IMR-90 (cell line): ENCODE results near the gene KTN1. TPM values are rescaled to one million over a fixed set of nuclear protein-coding genes. Genes with fewer than 3 reads are reported as not detected.

Experiments
- ATAC-seq: fragments of 200-7000 bp; cut with Tn5 transposase; 2 replicates; pipeline ENCODE4 v1.9.1; 2020; ENCODE audit warnings: low read depth, mild to moderate bottlenecking, moderate library complexity
- BruUV-seq: library from RNA; stranded (reverse); fragments of 400-500 nt; replicated peaks from 2 replicates; lab custom pipeline; 2021; lab: Mats Ljungman, UMichigan
- CTCF ChIA-PET: fragments of 300-600 bp; formaldehyde crosslinking; extraction: SDS; loops from one replicate; lab custom pipeline; 2021; ENCODE audit warnings: antibody characterized with exemption; lab: Yijun Ruan, JAX
- POLR2A ChIA-PET: fragments of 300-600 bp; sonication (Branson Sonifier 250); formaldehyde crosslinking; loops from one replicate; lab custom pipeline; 2022; ENCODE audit warnings: antibody characterized with exemption; ENCODE audit not compliant: unreplicated experiment; lab: Charles Lee
- DNase-seq: peaks from one replicate; pipeline ENCODE4 v3.0.0; 2013
- H2AFZ ChIP-seq: replicated peaks from 2 replicates; pipeline ENCODE3; 2013; ENCODE audit warnings: low read length, mild to moderate bottlenecking; ENCODE audit not compliant: poor library complexity
- H2AK5ac ChIP-seq: 2 replicates; pipeline ENCODE4 v1.6.1; 2013; ENCODE audit warnings: low read depth, low read length, inconsistent platforms
- H2AK9ac ChIP-seq: replicated peaks from 2 replicates; pipeline ENCODE3; 2013; ENCODE audit warnings: mild to moderate bottlenecking, low read depth, low read length, moderate library complexity; ENCODE audit not compliant: poor library complexity
- H2BK120ac ChIP-seq: 2 replicates; pipeline ENCODE4 v1.6.1; 2013; ENCODE audit warnings: low read depth, low read length, inconsistent platforms
- H2BK15ac ChIP-seq: 3 replicates; pipeline ENCODE4 v1.6.1; 2013; ENCODE audit warnings: low read depth, low read length, inconsistent platforms
- H2BK20ac ChIP-seq: 2 replicates; pipeline ENCODE4 v1.6.1; 2013; ENCODE audit warnings: low read depth, mild to moderate bottlenecking, inconsistent platforms, low read length, moderate library complexity
- H2BK5ac ChIP-seq: 2 replicates; pipeline ENCODE4 v1.6.1; 2013; ENCODE audit warnings: mild to moderate bottlenecking, low read depth, low read length, inconsistent platforms; ENCODE audit not compliant: poor library complexity, severe bottlenecking
- H3K14ac ChIP-seq: replicated peaks from 2 replicates; pipeline ENCODE4 v1.6.1; 2013; ENCODE audit warnings: low read depth, low read length, inconsistent platforms
- H3K18ac ChIP-seq: 2 replicates; pipeline ENCODE4 v1.6.1; 2013; ENCODE audit warnings: low read depth, low read length, control low read depth
- H3K23ac ChIP-seq: 2 replicates; pipeline ENCODE4 v1.6.1; 2013; ENCODE audit warnings: low read depth, low read length, inconsistent platforms
- H3K27ac ChIP-seq: 2 replicates; pipeline ENCODE4 v1.5.1; 2013; ENCODE audit warnings: mild to moderate bottlenecking, control low read depth, low read length; ENCODE audit not compliant: insufficient read depth
- H3K27me3 ChIP-seq: 2 replicates; pipeline ENCODE4 v1.6.1; 2013; ENCODE audit warnings: low read length; ENCODE audit not compliant: control insufficient read depth, insufficient read depth
- H3K36me3 ChIP-seq: 2 replicates; pipeline ENCODE4 v1.6.1; 2013; ENCODE audit warnings: low read length, mixed read lengths; ENCODE audit not compliant: control insufficient read depth, insufficient read depth
- H3K4ac ChIP-seq: 2 replicates; pipeline ENCODE4 v1.6.1; 2013; ENCODE audit warnings: low read depth, low read length, inconsistent platforms
- H3K4me1 ChIP-seq: 2 replicates; pipeline ENCODE4 v1.6.1; 2013; ENCODE audit warnings: low read length, mixed read lengths; ENCODE audit not compliant: control insufficient read depth, insufficient read depth
- H3K4me2 ChIP-seq: 2 replicates; pipeline ENCODE4 v1.6.1; 2013; ENCODE audit warnings: low read depth, mild to moderate bottlenecking, control low read depth, low read length, moderate library complexity
- H3K4me3 ChIP-seq: 2 replicates; pipeline ENCODE4 v1.5.1; 2013; ENCODE audit warnings: low read depth, mild to moderate bottlenecking, control low read depth, low read length, moderate library complexity; ENCODE audit not compliant: insufficient read depth
- H3K56ac ChIP-seq: 2 replicates; pipeline ENCODE4 v1.6.1; 2013; ENCODE audit warnings: low read length, inconsistent platforms; ENCODE audit not compliant: insufficient read depth; ENCODE audit errors: extremely low read depth
- H3K79me1 ChIP-seq, 2 experiments: 2 replicates each; pipeline ENCODE4 v1.6.1; 2013; ENCODE audit warnings: low read length in 2 of 2, inconsistent platforms in 1 of 2, low read depth in 1 of 2
- H3K9ac ChIP-seq: 2 replicates; pipeline ENCODE4 v1.6.1; 2013; ENCODE audit warnings: low read depth, low read length, control low read depth
- H3K9me1 ChIP-seq: 2 replicates; pipeline ENCODE4 v1.6.1; 2013; ENCODE audit warnings: low read length, inconsistent platforms; ENCODE audit not compliant: insufficient read depth
- H3K9me3 ChIP-seq: 2 replicates; pipeline ENCODE4 v1.6.1; 2013; ENCODE audit warnings: low read length; ENCODE audit not compliant: control insufficient read depth, insufficient read depth
- H4K20me1 ChIP-seq: 2 replicates; pipeline ENCODE4 v1.6.1; 2013; ENCODE audit warnings: low read length, inconsistent platforms; ENCODE audit not compliant: insufficient read depth
- H4K5ac ChIP-seq: 2 replicates; pipeline ENCODE4 v1.6.1; 2013; ENCODE audit warnings: mild to moderate bottlenecking, low read depth, low read length, control low read depth
- H4K8ac ChIP-seq, 2 experiments: 2 replicates each; pipeline ENCODE4 v1.6.1; 2013; ENCODE audit warnings: low read depth in 2 of 2, low read length in 2 of 2, control low read depth in 1 of 2, inconsistent platforms in 1 of 2
- H4K91ac ChIP-seq: 2 replicates; pipeline ENCODE4 v1.6.1; 2013; ENCODE audit warnings: low read depth, low read length, inconsistent platforms; ENCODE audit not compliant: insufficient read depth
- BHLHE40 ChIP-seq: fragments of 150-350 bp; IDR thresholded peaks from 2 replicates; pipeline ENCODE4 v1.6.1; 2016; ENCODE audit warnings: mild to moderate bottlenecking, low read depth, low read length
- CEBPB ChIP-seq: IDR thresholded peaks from 2 replicates; pipeline ENCODE4 v1.6.1; 2012; ENCODE audit warnings: low read depth, low read length, improper control_type of control experiment
- CHD1 ChIP-seq: IDR thresholded peaks from 2 replicates; pipeline ENCODE4 v1.6.1; 2012; ENCODE audit warnings: low read depth, low read length, improper control_type of control experiment
- FOS ChIP-seq: fragments of 150-350 bp; IDR thresholded peaks from 2 replicates; pipeline ENCODE4 v1.6.1; 2016; ENCODE audit warnings: low read depth, low read length
- MAFK ChIP-seq: IDR thresholded peaks from 2 replicates; pipeline ENCODE4 v1.6.1; 2012; ENCODE audit warnings: low read depth, low read length, improper control_type of control experiment
- MAZ ChIP-seq: IDR thresholded peaks from 2 replicates; pipeline ENCODE4 v1.6.1; 2012; ENCODE audit warnings: low read depth, mild to moderate bottlenecking, low read length, improper control_type of control experiment, moderate library complexity, borderline replicate concordance
- MXI1 ChIP-seq: IDR thresholded peaks from 2 replicates; pipeline ENCODE4 v1.6.1; 2012; ENCODE audit warnings: low read depth, mild to moderate bottlenecking, low read length, moderate library complexity, borderline replicate concordance
- NFE2L2 ChIP-seq: fragments of 150-350 bp; IDR thresholded peaks from 2 replicates; pipeline ENCODE4 v1.6.1; 2016; ENCODE audit warnings: low read depth, mild to moderate bottlenecking, low read length
- RAD21 ChIP-seq: IDR thresholded peaks from 2 replicates; pipeline ENCODE4 v1.6.1; 2012; ENCODE audit warnings: low read length, improper control_type of control experiment
- RCOR1 ChIP-seq: IDR thresholded peaks from 2 replicates; pipeline ENCODE4 v1.6.1; 2012; ENCODE audit warnings: mild to moderate bottlenecking, low read length, improper control_type of control experiment; ENCODE audit not compliant: insufficient replicate concordance
- RFX5 ChIP-seq: IDR thresholded peaks from 2 replicates; pipeline ENCODE4 v1.8.0; 2012; ENCODE audit warnings: low read depth, mild to moderate bottlenecking, low read length, moderate library complexity
- SMC3 ChIP-seq: fragments of 150-350 bp; IDR thresholded peaks from 2 replicates; pipeline ENCODE4 v1.6.1; 2016; ENCODE audit warnings: low read depth, mild to moderate bottlenecking, antibody characterized with exemption, low read length, moderate library complexity
- WGBS, 2 experiments: methylation state at CpG; one replicate each; pipeline versions ENCODE4 v1.1.5 to v1.1.7; 2013; ENCODE audit warnings: missing lambda C conversion rate in 2 of 2; ENCODE audit not compliant: insufficient read length in 1 of 2; ENCODE audit errors: extremely low coverage in 2 of 2; 5-methylcytosine and 5-hydroxymethylcytosine counted together
- dilution Hi-C: fragments of 300-500 bp; cut with HindIII; formaldehyde crosslinking; loops from one replicate; pipeline ENCODE4 v1.14.3; 2018; ENCODE audit warnings: low sequenced_read_pairs; ENCODE audit not compliant: unreplicated experiment
- in situ Hi-C: fragments of 300-500 bp; cut with MboI; formaldehyde crosslinking; loops from 3 replicates; pipeline ENCODE4 v1.14.3; 2019; ENCODE audit warnings: low sequenced_read_pairs, inconsistent platforms, mixed read lengths
- intact Hi-C: fragments of 100-400 bp; cut with micrococcal nuclease; formaldehyde crosslinking; loops from 2 replicates; pipeline ENCODE4 v1.10.0; 2022
- polyA plus RNA-seq, 3 experiments: library from polyadenylated mRNA; depleted of rRNA; stranded (reverse); fragments of >200 nt; gene quantifications; 2 replicates each; pipeline ENCODE4 v1.2.3, GENCODE V29; 2012; ENCODE audit warnings: low replicate concordance in 1 of 3
- total RNA-seq: library from RNA; depleted of rRNA; stranded (reverse); fragments of >200 nt; gene quantifications from 2 replicates; pipeline ENCODE4 v1.2.3, GENCODE V29; 2012
- TF ChIP-seq, protein P1 (sequence below): fragments of 150-350 bp; IDR thresholded peaks from 2 replicates; pipeline ENCODE4 v1.6.1; 2016; ENCODE audit warnings: low read depth, mild to moderate bottlenecking, low read length, moderate library complexity, borderline replicate concordance
- TF ChIP-seq, protein P2 (sequence below): conservative IDR thresholded peaks from 2 replicates; pipeline ENCODE4 v1.5.1; 2012; ENCODE audit warnings: mild to moderate bottlenecking, low read depth, low read length, improper control_type of control experiment

The KTN1 gene
- total and polyA plus RNA-seq, 2 of the 4 experiments (the other 2 are of a cell fraction), result 42.1 to 57.2 TPM

DNA sequence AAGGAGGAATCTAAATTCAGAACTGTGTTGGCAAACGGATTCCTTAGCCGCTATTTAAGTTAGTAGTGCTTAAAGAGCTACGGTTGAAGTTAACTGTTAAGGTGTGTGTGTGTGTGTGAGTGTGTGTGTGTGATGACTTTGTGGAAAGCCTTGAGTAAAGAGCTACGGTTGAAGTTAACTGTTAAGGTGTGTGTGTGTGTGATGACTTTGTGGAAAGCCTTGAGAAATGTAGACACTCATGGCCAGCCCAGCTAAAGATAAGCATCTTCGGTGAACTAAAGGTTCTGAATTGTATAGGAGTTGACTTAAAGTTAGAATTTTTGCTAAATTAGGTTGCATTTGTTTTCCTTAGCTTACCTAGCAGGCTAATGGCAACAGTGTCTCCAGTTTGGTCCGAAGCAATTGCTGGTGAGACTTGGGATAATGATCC is 1.4 kb downstream of the KTN1 start:
- Histone ChIP-seq H4K20me1 (peaks cover 49% of the 10 kb centered on the region), H2BK20ac (no peak overlapping the region)
- CTCF ChIA-PET, result interaction anchor here (0.7 to 1.1 kb wide), 3 partner anchors 14 to 80 kb away, joined by 3 read pairs; no protein-coding TSS in a partner anchor

More for the DNA sequence above, 1.4 kb downstream of the KTN1 start:
- H2BK5ac ChIP-seq, result no peak overlapping the region
- H4K91ac ChIP-seq, result no peak overlapping the region
- H2AK5ac ChIP-seq, result peak overlapping the region; percentile 40; the same call in 1 of the 2 replicates
- peak overlapping the region; percentile 95 for H3K23ac ChIP-seq
- H3K27me3 ChIP-seq, result no peaks in the 10 kb centered on the region
- H4K8ac ChIP-seq, result peak overlapping the region in 1 of 2 experiments; percentile 6; a peak in 1 of 4 replicates
- dilution Hi-C loops (no loop called here), intact Hi-C loops (no loop called here), in situ Hi-C loops (no loop called here)
- no peak overlapping the region for H4K5ac ChIP-seq
- no peak overlapping the region for H3K18ac ChIP-seq
- peak overlapping the region; percentile 84 for H3K14ac ChIP-seq
- no TSS peak for BruUV-seq
- peak overlapping the region; percentile 98 for H3K4me2 ChIP-seq
- H3K36me3 ChIP-seq, result no peaks in the 10 kb centered on the region
- H2BK120ac ChIP-seq, result no peak overlapping the region
- H3K9ac ChIP-seq, result peak overlapping the region; percentile 92
- H2BK15ac ChIP-seq, result no peak overlapping the region
- ATAC-seq (no peak), DNase-seq (no peak)
- H3K4me1 ChIP-seq, result peaks cover 16% of the 10 kb centered on the region
- H3K79me1 ChIP-seq, result peaks cover 8 to 51% of the 10 kb centered on the region in 2 experiments
- peak overlapping the region; percentile 98 for H3K4me3 ChIP-seq
- peak overlapping the region; percentile 11; the same call in 1 of the 2 replicates for H3K4ac ChIP-seq
- no peaks in the 10 kb centered on the region for H3K9me3 ChIP-seq
- H2AK9ac ChIP-seq, result peak overlapping the region; percentile 88
- no peak for TF ChIP-seq MAFK
- TF ChIP-seq, protein P1, sequence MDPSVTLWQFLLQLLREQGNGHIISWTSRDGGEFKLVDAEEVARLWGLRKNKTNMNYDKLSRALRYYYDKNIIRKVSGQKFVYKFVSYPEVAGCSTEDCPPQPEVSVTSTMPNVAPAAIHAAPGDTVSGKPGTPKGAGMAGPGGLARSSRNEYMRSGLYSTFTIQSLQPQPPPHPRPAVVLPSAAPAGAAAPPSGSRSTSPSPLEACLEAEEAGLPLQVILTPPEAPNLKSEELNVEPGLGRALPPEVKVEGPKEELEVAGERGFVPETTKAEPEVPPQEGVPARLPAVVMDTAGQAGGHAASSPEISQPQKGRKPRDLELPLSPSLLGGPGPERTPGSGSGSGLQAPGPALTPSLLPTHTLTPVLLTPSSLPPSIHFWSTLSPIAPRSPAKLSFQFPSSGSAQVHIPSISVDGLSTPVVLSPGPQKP, result no peak
- no peak for TF ChIP-seq NFE2L2
- no peak for TF ChIP-seq MXI1
- TF ChIP-seq RFX5, result no peak
- no peak for TF ChIP-seq MAZ
- TF ChIP-seq FOS, result no peak
- no peak for TF ChIP-seq CHD1
- no peak for TF ChIP-seq CEBPB
- TF ChIP-seq, protein P2, sequence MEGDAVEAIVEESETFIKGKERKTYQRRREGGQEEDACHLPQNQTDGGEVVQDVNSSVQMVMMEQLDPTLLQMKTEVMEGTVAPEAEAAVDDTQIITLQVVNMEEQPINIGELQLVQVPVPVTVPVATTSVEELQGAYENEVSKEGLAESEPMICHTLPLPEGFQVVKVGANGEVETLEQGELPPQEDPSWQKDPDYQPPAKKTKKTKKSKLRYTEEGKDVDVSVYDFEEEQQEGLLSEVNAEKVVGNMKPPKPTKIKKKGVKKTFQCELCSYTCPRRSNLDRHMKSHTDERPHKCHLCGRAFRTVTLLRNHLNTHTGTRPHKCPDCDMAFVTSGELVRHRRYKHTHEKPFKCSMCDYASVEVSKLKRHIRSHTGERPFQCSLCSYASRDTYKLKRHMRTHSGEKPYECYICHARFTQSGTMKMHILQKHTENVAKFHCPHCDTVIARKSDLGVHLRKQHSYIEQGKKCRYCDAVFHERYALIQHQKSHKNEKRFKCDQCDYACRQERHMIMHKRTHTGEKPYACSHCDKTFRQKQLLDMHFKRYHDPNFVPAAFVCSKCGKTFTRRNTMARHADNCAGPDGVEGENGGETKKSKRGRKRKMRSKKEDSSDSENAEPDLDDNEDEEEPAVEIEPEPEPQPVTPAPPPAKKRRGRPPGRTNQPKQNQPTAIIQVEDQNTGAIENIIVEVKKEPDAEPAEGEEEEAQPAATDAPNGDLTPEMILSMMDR, result no peak
- TF ChIP-seq BHLHE40, result no peak
- TF ChIP-seq SMC3, result no peak
- no peak for TF ChIP-seq RCOR1
- no peak for TF ChIP-seq RAD21
- no peak overlapping the region for H2AFZ ChIP-seq
- POLR2A ChIA-PET, result interaction anchor here (0.6 kb wide), 1 partner anchor 13 kb away, joined by 5 read pairs; no protein-coding TSS in a partner anchor
- WGBS, 2 experiments, result 17% methylated on average over 1 of the region's 6 CpGs; no CpG with 5 or more reads in 1 of the 2 experiments
- H3K27ac ChIP-seq, result peak overlapping the region; percentile 88; the same call in 1 of the 2 replicates
- 0 out of 2 replicates have a peak overlapping the region, but pooled peaks have one; percentile 7 for H3K56ac ChIP-seq
- peaks cover 22% of the 10 kb centered on the region for H3K9me1 ChIP-seq
